ENCODE results near the gene PTPRQ. TPM values are rescaled to one million over a fixed set of nuclear protein-coding genes. Genes with fewer than 3 reads are reported as not detected.

The PTPRQ gene
- polyA plus RNA-seq, 1 donor from 2014 or later, result not detected

DNA sequence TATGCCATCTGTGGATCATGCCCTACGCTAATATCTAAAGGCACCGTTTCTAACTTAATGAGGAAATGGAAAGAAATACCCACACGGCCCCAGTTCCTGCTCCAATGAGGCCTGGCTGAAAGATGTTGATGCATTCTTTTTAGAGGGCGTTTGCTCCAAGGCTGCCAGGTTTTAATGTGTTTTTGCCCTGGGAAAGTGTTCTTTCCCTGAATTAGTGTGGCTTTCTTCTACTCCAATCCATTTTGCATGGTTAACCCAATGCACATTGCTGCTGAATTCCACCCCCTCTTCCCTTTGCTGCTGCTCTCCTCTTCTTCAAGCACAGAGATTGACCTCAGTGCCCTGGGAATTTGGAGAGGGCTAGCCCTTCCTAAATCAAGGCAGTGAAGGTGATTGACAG is 273.8 kb downstream of the PTPRQ start:
- Mint-ChIP-seq H3K4me1 (no peaks in the 10 kb centered on the region), H3K27ac (no peak overlapping the region), H3K36me3 (no peaks in the 10 kb centered on the region), H3K27me3 (peaks cover 31% of the 10 kb centered on the region), H3K9me3 (peaks cover 0 to 5% (median 1%) of the 10 kb centered on the region in 3 donors), H3K4me3 (no peak overlapping the region)

DNA sequence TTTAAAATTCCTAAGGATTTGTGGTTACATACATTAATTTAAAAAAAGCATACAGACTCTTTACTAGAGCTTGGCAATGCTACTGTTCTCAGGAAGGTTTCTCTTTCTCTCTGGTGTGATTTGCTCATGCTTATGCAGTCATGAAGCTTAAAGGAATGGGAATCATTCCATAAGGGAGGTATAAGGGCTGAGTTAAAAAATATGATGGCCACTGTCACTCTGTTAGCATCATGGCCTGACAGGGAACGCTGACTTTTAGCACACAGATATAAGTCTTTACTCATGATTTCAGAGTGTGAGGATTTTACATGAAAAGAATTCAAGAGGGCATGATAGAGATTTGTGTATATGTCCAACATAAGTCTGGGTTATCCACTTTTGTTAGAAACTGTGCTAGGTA is 276.5 kb downstream of the PTPRQ start:
- Mint-ChIP-seq H3K27ac (peak overlapping the region in 1 of 3 donors; percentile 0), H3K9me3 (no peaks in the 10 kb centered on the region), H3K4me3 (no peak overlapping the region)

DNA sequence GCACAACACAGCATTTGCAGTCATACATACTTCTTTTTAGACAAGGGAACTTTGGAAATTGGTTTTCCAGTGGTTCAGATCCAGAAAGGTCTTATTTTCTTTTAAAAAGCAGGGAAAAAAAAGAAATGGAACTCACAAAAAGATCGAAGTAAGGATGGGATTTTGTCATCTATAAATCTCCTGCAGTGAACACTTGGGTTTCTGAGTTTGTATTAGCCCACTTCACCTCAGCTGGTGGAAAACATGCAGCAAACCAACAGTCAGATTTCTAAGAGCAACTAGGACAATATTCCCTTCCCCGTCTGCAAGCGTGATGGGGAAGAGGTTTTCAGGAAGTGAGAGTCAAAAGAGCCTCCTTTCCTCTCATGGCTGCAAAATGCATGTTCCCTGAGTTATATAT is 277.3 kb downstream of the PTPRQ start:
- Mint-ChIP-seq H3K4me3 (no peak overlapping the region), H3K36me3 (no peaks in the 10 kb centered on the region), H3K4me1 (no peaks in the 10 kb centered on the region), H3K27ac (no peak overlapping the region), H3K27me3 (peaks cover 12% of the 10 kb centered on the region), H3K9me3 (no peaks in the 10 kb centered on the region)

More for the DNA sequence above, 276.5 kb downstream of the PTPRQ start:
- H3K36me3 Mint-ChIP-seq, result no peaks in the 10 kb centered on the region
- H3K4me1 Mint-ChIP-seq, result no peaks in the 10 kb centered on the region
- peaks cover 19% of the 10 kb centered on the region for H3K27me3 Mint-ChIP-seq

Data from IgD-negative memory B cell (primary cell).